ENCODE results near the gene EFNA3. TPM values are rescaled to one million over a fixed set of nuclear protein-coding genes. Genes with fewer than 3 reads are reported as not detected.

The EFNA3 gene
- total RNA-seq, 1 donor from 2014 or later: 1.0 TPM

DNA sequence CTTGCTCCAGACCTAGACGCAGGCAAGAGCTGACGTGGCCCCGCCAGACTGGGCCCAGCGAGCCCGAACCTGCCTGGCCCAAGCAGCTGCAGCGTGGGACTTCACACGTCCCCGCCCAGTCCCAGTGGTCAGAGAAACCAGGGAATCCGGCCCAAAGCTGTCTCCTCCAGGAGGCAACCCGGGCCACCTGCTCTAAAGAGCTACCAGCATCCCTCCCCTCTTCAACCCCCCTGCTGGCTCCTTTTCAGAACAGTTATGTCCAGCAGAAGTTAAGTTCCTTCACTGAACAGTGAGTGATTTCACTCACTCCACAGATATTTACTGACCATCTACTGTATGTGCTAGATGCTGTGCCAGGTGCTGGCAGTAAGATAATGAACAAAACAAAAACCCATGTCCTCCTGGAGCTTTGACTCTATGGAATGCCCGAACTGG, 46.9 kb downstream of the EFNA3 start:
- peak overlapping the region; percentile 91 for H3K27ac ChIP-seq
- no peak overlapping the region for H3K4me3 ChIP-seq
- DNase-seq (no peak), ATAC-seq (no peak)
- intact Hi-C loops (cut with DNase I): no loop called here
- TF ChIP-seq, protein P1, sequence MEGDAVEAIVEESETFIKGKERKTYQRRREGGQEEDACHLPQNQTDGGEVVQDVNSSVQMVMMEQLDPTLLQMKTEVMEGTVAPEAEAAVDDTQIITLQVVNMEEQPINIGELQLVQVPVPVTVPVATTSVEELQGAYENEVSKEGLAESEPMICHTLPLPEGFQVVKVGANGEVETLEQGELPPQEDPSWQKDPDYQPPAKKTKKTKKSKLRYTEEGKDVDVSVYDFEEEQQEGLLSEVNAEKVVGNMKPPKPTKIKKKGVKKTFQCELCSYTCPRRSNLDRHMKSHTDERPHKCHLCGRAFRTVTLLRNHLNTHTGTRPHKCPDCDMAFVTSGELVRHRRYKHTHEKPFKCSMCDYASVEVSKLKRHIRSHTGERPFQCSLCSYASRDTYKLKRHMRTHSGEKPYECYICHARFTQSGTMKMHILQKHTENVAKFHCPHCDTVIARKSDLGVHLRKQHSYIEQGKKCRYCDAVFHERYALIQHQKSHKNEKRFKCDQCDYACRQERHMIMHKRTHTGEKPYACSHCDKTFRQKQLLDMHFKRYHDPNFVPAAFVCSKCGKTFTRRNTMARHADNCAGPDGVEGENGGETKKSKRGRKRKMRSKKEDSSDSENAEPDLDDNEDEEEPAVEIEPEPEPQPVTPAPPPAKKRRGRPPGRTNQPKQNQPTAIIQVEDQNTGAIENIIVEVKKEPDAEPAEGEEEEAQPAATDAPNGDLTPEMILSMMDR (IDR thresholded peaks at IDR 0.05): no peak
- peaks cover 7% of the 10 kb centered on the region for H3K36me3 ChIP-seq
- H3K9me3 ChIP-seq: no peaks in the 10 kb centered on the region
- peaks cover 13% of the 10 kb centered on the region for H3K27me3 ChIP-seq (ENCODE audit: low read depth)
- peaks cover 53% of the 10 kb centered on the region for H3K4me1 ChIP-seq

DNA sequence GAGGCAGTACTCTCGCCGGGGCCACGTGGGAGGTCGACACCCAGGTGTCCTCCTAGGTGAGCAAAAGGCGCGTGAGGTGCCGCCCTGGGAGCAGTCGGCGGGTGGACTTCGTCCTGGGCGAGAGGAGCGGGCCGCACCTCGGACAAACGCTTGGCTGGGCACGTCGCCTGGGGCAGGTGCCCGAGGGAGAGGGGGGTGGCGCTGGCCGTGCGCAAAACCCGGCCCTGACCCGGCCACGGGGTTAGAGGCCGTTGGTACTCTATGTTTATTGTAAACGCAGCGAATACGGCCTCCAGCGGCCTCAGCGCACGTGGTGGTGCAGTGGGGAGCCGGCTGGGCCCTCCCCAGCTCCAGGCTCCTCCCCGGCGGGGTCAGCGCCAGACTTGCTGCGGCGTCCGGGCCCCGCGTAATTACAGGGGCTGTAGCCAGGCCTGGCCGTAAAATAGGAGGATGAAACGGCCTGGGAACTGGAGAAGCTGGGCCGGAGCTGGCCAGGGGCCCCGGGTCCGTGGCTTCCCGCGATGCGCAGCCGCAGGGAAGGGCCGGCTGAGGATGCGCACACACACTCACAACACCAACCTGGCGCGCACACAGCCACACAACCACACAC, 47.4 kb downstream of the EFNA3 start:
- Histone ChIP-seq H3K27me3 (ENCODE audit: low read depth) (peaks cover 13% of the 10 kb centered on the region), H3K36me3 (peaks cover 12% of the 10 kb centered on the region), H3K9me3 (no peaks in the 10 kb centered on the region), H3K4me1 (peaks cover 58% of the 10 kb centered on the region), H3K27ac (peak overlapping the region; percentile 91), H3K4me3 (peak overlapping the region; percentile 64)
- DNase-seq: peak; percentile 79
- intact Hi-C loops (cut with DNase I): no loop called here
- TF ChIP-seq, protein P1 (IDR thresholded peaks at IDR 0.05): no peak
- peak; percentile 16 to 48 for ATAC-seq

- H3K4me1 ChIP-seq: peaks cover 64% of the 10 kb centered on the region
- peaks cover 13% of the 10 kb centered on the region for H3K27me3 ChIP-seq (ENCODE audit: low read depth)
- peak overlapping the region; percentile 91 for H3K27ac ChIP-seq
- H3K9me3 ChIP-seq: no peaks in the 10 kb centered on the region
- peaks cover 18% of the 10 kb centered on the region for H3K36me3 ChIP-seq
- intact Hi-C loops (cut with DNase I): no loop called here
- TF ChIP-seq, protein P1 (IDR thresholded peaks at IDR 0.05): no peak
- H3K4me3 ChIP-seq: peak overlapping the region; percentile 64
- peak; percentile 70 to 83 for ATAC-seq
- DNase-seq: peak; percentile 92
These were observed 48.0 kb downstream of the EFNA3 start for GRCh38 chr1:155126556-155127104.

DNA sequence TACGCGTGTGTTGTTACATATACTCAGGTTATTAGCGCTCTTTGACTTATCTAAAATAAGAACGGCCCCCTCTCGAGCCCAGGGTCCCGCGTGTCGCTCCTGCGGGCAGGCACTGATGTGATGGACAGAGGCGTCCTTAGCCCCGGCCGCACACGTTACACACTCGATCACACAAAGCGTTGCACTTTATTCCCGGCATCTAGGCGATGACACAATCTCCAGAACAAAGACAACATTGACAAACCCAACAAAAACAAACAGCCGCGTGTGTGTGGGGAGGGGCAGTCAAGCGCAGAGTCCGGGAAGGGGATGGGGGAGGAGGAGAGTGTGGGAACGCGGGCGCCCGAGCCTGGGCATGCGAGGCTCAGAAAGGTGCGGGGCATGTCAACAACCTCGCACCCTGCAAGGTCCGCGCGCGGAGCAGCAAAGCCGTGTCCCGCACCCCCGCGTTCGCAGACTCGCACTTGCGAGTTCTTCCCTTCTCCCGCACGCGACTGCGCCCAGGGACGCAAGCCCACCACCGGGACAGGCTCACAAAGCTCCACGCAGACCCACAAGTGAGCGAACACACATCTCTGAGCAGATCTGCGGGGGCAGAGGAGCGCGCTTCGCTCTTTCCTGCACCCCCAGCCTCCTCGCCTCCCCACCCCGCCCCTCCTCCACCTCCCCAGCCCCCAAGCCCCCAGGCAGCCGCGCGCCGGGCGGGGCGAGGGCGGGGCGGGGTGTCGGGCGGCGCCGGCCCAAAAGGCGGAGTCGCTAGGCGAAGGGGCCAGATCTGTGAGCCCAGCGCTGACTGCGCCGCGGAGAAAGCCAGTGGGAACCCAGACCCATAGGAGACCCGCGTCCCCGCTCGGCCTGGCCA, 48.7 kb downstream of the EFNA3 start, which contains the start of gene EFNA1:
Gene EFNA1, plus strand, starts transcription at position 772 of the 862 bp plus-strand sequence. CDS start 102 bp downstream, outside the sequence.
- peak within 1 kb of the TSS; percentile 91 for H3K27ac ChIP-seq
- peak; percentile 75 to 77 for ATAC-seq
- TF ChIP-seq, protein P1 (IDR thresholded peaks at IDR 0.05): no peak
- DNase-seq: peak; percentile 88
- peaks cover 71% of the 10 kb centered on the region for H3K4me1 ChIP-seq
- intact Hi-C loops (cut with DNase I): no loop called here
- peaks cover 25% of the 10 kb centered on the region for H3K36me3 ChIP-seq
- H3K4me3 ChIP-seq: peak within 1 kb of the TSS; percentile 64
- H3K27me3 ChIP-seq (ENCODE audit: low read depth): peaks cover 13% of the 10 kb centered on the region
- no peaks in the 10 kb centered on the region for H3K9me3 ChIP-seq

DNA sequence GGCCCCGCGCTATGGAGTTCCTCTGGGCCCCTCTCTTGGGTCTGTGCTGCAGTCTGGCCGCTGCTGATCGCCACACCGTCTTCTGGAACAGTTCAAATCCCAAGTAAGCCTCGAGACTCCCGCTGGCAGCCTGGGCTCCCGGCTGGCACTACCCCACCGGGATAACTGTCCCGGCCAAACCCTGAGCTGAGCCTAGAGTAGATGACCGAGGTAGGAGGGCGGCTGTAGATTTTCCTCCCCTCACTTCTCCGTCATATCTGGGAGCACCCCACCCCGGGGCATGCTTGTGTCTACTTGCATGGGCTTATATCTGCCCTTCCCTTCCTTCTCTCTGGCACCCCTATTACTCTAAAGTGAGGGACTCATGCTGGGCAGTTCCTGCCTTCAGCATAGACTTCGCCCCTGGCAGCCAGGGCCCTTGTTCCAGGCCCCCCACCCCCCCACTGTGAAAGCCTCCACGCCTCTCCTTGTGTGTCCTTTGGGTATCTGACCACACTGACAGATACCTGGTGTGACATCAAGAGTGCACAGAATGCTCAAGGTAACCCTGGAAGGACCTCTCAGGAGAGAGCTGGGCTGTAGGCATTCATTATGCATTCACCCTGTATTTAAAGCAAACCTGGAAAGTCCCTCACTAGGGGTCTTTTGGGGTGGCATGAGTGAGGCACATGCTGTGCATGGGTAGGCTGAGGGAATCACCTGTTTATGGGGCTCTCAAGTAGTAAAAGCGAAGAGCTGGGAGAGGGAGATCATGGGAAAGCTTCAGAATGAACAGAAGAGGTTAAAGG, 49.5 kb downstream of the EFNA3 start:
- Histone ChIP-seq H3K27ac (peak overlapping the region; percentile 91), H3K4me3 (peak overlapping the region; percentile 64), H3K9me3 (no peaks in the 10 kb centered on the region), H3K4me1 (peaks cover 78% of the 10 kb centered on the region), H3K36me3 (peaks cover 34% of the 10 kb centered on the region), H3K27me3 (ENCODE audit: low read depth) (peaks cover 13% of the 10 kb centered on the region)
- TF ChIP-seq, protein P1 (IDR thresholded peaks at IDR 0.05): no peak
- DNase-seq: no peak
- intact Hi-C loops (cut with DNase I): no loop called here
- no peak for ATAC-seq

Data from lower lobe of right lung (tissue), 2 donors.